ENCODE results near the gene SZRD1. TPM values are rescaled to one million over a fixed set of nuclear protein-coding genes. Genes with fewer than 3 reads are reported as not detected.

The SZRD1 gene
- total RNA-seq, 4 donors from 2014 or later: 54.6 to 66.8 (median 61.7) TPM

- 79 to 100% methylated on average over 2 to 4 of the region's 4 CpGs for WGBS, 2 donors (ENCODE audit: low coverage in 1 of 2)
- H3K4me3 ChIP-seq: no peak overlapping the region
These were observed 13.8 kb downstream of the SZRD1 start for GRCh38 chr1:16380868-16381267.

GRCh38 chr1:16383888-16384287, 16.8 kb downstream of the SZRD1 start:
- Histone ChIP-seq H3K9me3 (no peaks in the 10 kb centered on the region), H3K36me3 (no peaks in the 10 kb centered on the region), H3K27ac (no peak overlapping the region), H3K4me3 (no peak overlapping the region), H3K27me3 (no peaks in the 10 kb centered on the region), H3K4me1 (peaks cover 16 to 52% (median 36%) of the 10 kb centered on the region in 4 donors)
- WGBS, 2 donors (ENCODE audit: low coverage in 1 of 2): 90 to 95% methylated on average over 5 of the region's 5 CpGs
- in situ Hi-C loops (cut with MboI; ENCODE audit: low pct_ligation_motif_present in 1 of 4, low pct_unique_long_range_greater_than_20kb in 1 of 4, low sequenced_read_pairs in 3 of 4): no loop called here
- no peak for DNase-seq
- no peak for TF ChIP-seq EP300 (IDR thresholded peaks at IDR 0.05; ENCODE audit: low read depth)
- TF ChIP-seq CTCF (IDR thresholded peaks at IDR 0.05): no peak
- TF ChIP-seq POLR2AphosphoS5 (IDR thresholded peaks at IDR 0.05): no peak
- TF ChIP-seq POLR2A (IDR thresholded peaks at IDR 0.05): no peak
- intact Hi-C loops (cut with DNase I; ENCODE audit: low total_unique reads): no loop called here

More at GRCh38 chr1:16380868-16381267, 13.8 kb downstream of the SZRD1 start:
- intact Hi-C loops (cut with DNase I; ENCODE audit: low total_unique reads): no loop called here
- no peak for DNase-seq
- in situ Hi-C loops (cut with MboI; ENCODE audit: low pct_ligation_motif_present in 1 of 4, low pct_unique_long_range_greater_than_20kb in 1 of 4, low sequenced_read_pairs in 3 of 4): no loop called here
- Histone ChIP-seq H3K9me3 (no peaks in the 10 kb centered on the region), H3K27me3 (no peaks in the 10 kb centered on the region), H3K27ac (no peak overlapping the region), H3K4me1 (peaks cover 12 to 48% (median 21%) of the 10 kb centered on the region in 4 donors), H3K36me3 (no peaks in the 10 kb centered on the region)
- no peak for TF ChIP-seq EP300 (IDR thresholded peaks at IDR 0.05; ENCODE audit: low read depth)
- no peak for TF ChIP-seq CTCF (IDR thresholded peaks at IDR 0.05)
- TF ChIP-seq POLR2A (IDR thresholded peaks at IDR 0.05): no peak
- no peak for TF ChIP-seq POLR2AphosphoS5 (IDR thresholded peaks at IDR 0.05)

GRCh38 chr1:16385659-16386453, 18.8 kb downstream of the SZRD1 start:
- peak overlapping the region; percentile 6 to 60 (median 58) for H3K27ac ChIP-seq

More at GRCh38 chr1:16385659-16386453, 18.8 kb downstream of the SZRD1 start:
- in situ Hi-C loops (cut with MboI; ENCODE audit: low pct_ligation_motif_present in 1 of 4, low pct_unique_long_range_greater_than_20kb in 1 of 4, low sequenced_read_pairs in 3 of 4): no loop called here
- DNase-seq: no peak
- WGBS, 2 donors (ENCODE audit: low coverage in 1 of 2): 88 to 96% methylated on average over 4 to 9 of the region's 9 CpGs
- no peak overlapping the region for H3K4me3 ChIP-seq
- H3K36me3 ChIP-seq: no peaks in the 10 kb centered on the region
- no peaks in the 10 kb centered on the region for H3K27me3 ChIP-seq
- intact Hi-C loops (cut with DNase I; ENCODE audit: low total_unique reads): no loop called here
- H3K4me1 ChIP-seq: peaks cover 12 to 52% (median 33%) of the 10 kb centered on the region in 4 donors
- H3K9me3 ChIP-seq: no peaks in the 10 kb centered on the region
- TF ChIP-seq POLR2AphosphoS5 (IDR thresholded peaks at IDR 0.05) (no peak), CTCF (IDR thresholded peaks at IDR 0.05) (no peak), POLR2A (IDR thresholded peaks at IDR 0.05) (no peak), EP300 (IDR thresholded peaks at IDR 0.05; ENCODE audit: low read depth) (no peak)
